WTC11 (cell line): ENCODE measurements around the gene IL9.

Experiments used
- AR ChIP-seq: fragments of 250-450 bp; sonication (Bioruptor Pico); IDR thresholded peaks from 2 replicates; pipeline ENCODE4 v1.9.0; 2021; ENCODE audit warnings: mild to moderate bottlenecking
- ATF6 ChIP-seq: sonication (generic); formaldehyde crosslinking; IDR thresholded peaks from 2 replicates; pipeline ENCODE4 v1.8.1; 2023; ENCODE audit warnings: mild to moderate bottlenecking, missing genetic modification reagents
- CREM ChIP-seq: sonication (generic); formaldehyde crosslinking; IDR thresholded peaks from 2 replicates; pipeline ENCODE4 v1.8.1; 2022; ENCODE audit warnings: mild to moderate bottlenecking, missing genetic modification reagents, moderate library complexity
- CTCF ChIP-seq: fragments of 200-600 bp; IDR thresholded peaks from 2 replicates; pipeline ENCODE4 v1.8.0; 2022; ENCODE audit warnings: antibody characterized with exemption
- E2F1 ChIP-seq: sonication (generic); formaldehyde crosslinking; IDR thresholded peaks from 2 replicates; pipeline ENCODE4 v1.8.0; 2022; ENCODE audit warnings: mild to moderate bottlenecking, missing genetic modification reagents
- FOXP1 ChIP-seq: sonication (generic); formaldehyde crosslinking; IDR thresholded peaks from 2 replicates; pipeline ENCODE4 v1.8.0; 2022; ENCODE audit warnings: missing genetic modification reagents, mild to moderate bottlenecking, moderate library complexity, borderline replicate concordance
- JUN ChIP-seq: sonication (generic); formaldehyde crosslinking; IDR thresholded peaks from 2 replicates; pipeline ENCODE4 v1.8.0; 2023; ENCODE audit warnings: mild to moderate bottlenecking, missing genetic modification reagents
- MLX ChIP-seq: sonication (generic); formaldehyde crosslinking; IDR thresholded peaks from 2 replicates; pipeline ENCODE4 v1.8.1; 2023; ENCODE audit warnings: mild to moderate bottlenecking, missing genetic modification reagents, moderate library complexity
- MXD4 ChIP-seq: fragments of 250-450 bp; sonication (Bioruptor Pico); IDR thresholded peaks from 2 replicates; pipeline ENCODE4 v1.8.0; 2021; ENCODE audit warnings: mild to moderate bottlenecking, moderate library complexity, borderline replicate concordance
- NFYB ChIP-seq: sonication (generic); formaldehyde crosslinking; conservative IDR thresholded peaks from 2 replicates; pipeline ENCODE4 v1.8.0; 2022; ENCODE audit warnings: low read depth, missing genetic modification reagents
- NR1H2 ChIP-seq: sonication (generic); formaldehyde crosslinking; IDR thresholded peaks from 2 replicates; pipeline ENCODE4 v1.9.0; 2021; ENCODE audit warnings: mild to moderate bottlenecking, moderate library complexity, missing genetic modification reagents
- PRDM15 ChIP-seq: sonication (generic); formaldehyde crosslinking; IDR thresholded peaks from 2 replicates; pipeline ENCODE4 v1.8.0; 2022; ENCODE audit warnings: missing genetic modification reagents
- TEAD4 ChIP-seq: sonication (generic); formaldehyde crosslinking; IDR thresholded peaks from 2 replicates; pipeline ENCODE4 v1.8.0; 2022; ENCODE audit warnings: mild to moderate bottlenecking, missing genetic modification reagents

- TF ChIP-seq FOXP1 (CRISPR knock-in tag) (no peak), PRDM15 (CRISPR knock-in tag) (no peak), CTCF (no peak), CREM (CRISPR knock-in tag) (no peak), NFYB (CRISPR knock-in tag) (no peak), NR1H2 (CRISPR knock-in tag) (no peak), E2F1 (no peak), ATF6 (CRISPR knock-in tag) (no peak), JUN (CRISPR knock-in tag) (no peak), AR (CRISPR knock-in tag) (no peak), MXD4 (CRISPR knock-in tag) (no peak), TEAD4 (no peak), MLX (no peak)
Observed at GRCh38 chr5:135883441-135883840, 12.2 kb downstream of the IL9 start.
